Mesenchymal stem cell (in vitro differentiated cells and primary cell): ENCODE measurements around the gene ZFYVE19.

ENCODE experiments used
- DNase-seq: peaks from one replicate; pipeline ENCODE4 v3.0.0-alpha.2; 2013
- H2AFZ ChIP-seq: one replicate; pipeline ENCODE4 v1.6.1; 2013; ENCODE audit warnings: low read depth, mild to moderate bottlenecking, control low read depth, inconsistent platforms, low read length, moderate library complexity
- H2AK5ac ChIP-seq: 2 replicates; pipeline ENCODE4 v1.6.1; 2013; ENCODE audit warnings: low read length, moderate library complexity, mild to moderate bottlenecking, inconsistent platforms; ENCODE audit not compliant: severe bottlenecking
- H2BK120ac ChIP-seq: one replicate; pipeline ENCODE4 v1.6.1; 2013; ENCODE audit warnings: low read depth, mild to moderate bottlenecking, inconsistent platforms, low read length, moderate library complexity
- H2BK12ac ChIP-seq, 2 experiments: one replicate each; pipeline ENCODE4 v1.6.1; 2013; ENCODE audit warnings: inconsistent platforms in 2 of 2, low read length in 2 of 2, mild to moderate bottlenecking in 2 of 2, moderate library complexity in 2 of 2, control low read depth in 1 of 2
- H2BK15ac ChIP-seq: one replicate; pipeline ENCODE4 v1.6.1; 2013; ENCODE audit warnings: mild to moderate bottlenecking, low read depth, inconsistent platforms; ENCODE audit not compliant: poor library complexity, severe bottlenecking
- H2BK5ac ChIP-seq: 2 replicates; pipeline ENCODE4 v1.6.1; 2013; ENCODE audit warnings: low read depth, mild to moderate bottlenecking, low read length, control low read depth, inconsistent platforms; ENCODE audit not compliant: poor library complexity, severe bottlenecking
- H3K14ac ChIP-seq, 2 experiments: one replicate each; pipeline ENCODE4 v1.6.1; 2013; ENCODE audit warnings: inconsistent platforms in 2 of 2, low read length in 2 of 2, control low read depth in 1 of 2, mild to moderate bottlenecking in 1 of 2, moderate library complexity in 1 of 2
- H3K18ac ChIP-seq, 2 experiments: one replicate each; pipeline ENCODE4 v1.6.1; 2013; ENCODE audit warnings: inconsistent platforms in 2 of 2, low read length in 2 of 2, control low read depth in 1 of 2, low read depth in 1 of 2, mild to moderate bottlenecking in 1 of 2
- H3K23ac ChIP-seq, 2 experiments: one replicate each; pipeline ENCODE4 v1.6.1; 2013; ENCODE audit warnings: inconsistent platforms in 2 of 2, low read length in 2 of 2, mild to moderate bottlenecking in 2 of 2, moderate library complexity in 2 of 2, control low read depth in 1 of 2
- H3K27ac ChIP-seq: 2 replicates; pipeline ENCODE4 v1.5.1; 2013; ENCODE audit warnings: mild to moderate bottlenecking, moderate library complexity, low read length, control low read depth, inconsistent platforms; ENCODE audit not compliant: poor library complexity, severe bottlenecking
- H3K27me3 ChIP-seq, 2 experiments: 2 replicates each; pipeline versions ENCODE4 v1.6.1 to v1.7.0; 2013; ENCODE audit warnings: low read length in 2 of 2, mild to moderate bottlenecking in 2 of 2, moderate library complexity in 2 of 2, control low read depth in 1 of 2, inconsistent platforms in 1 of 2; ENCODE audit not compliant: control insufficient read depth in 1 of 2, insufficient read depth in 1 of 2
- H3K36me3 ChIP-seq, 2 experiments: 2 replicates each; pipeline versions ENCODE4 v1.6.1 to v1.7.0; 2013; ENCODE audit warnings: low read length in 2 of 2, control low read depth in 1 of 2, inconsistent platforms in 1 of 2, low read depth in 1 of 2, mild to moderate bottlenecking in 1 of 2; ENCODE audit not compliant: insufficient read depth in 2 of 2, control insufficient read depth in 1 of 2
- H3K4ac ChIP-seq, 2 experiments: one replicate each; pipeline ENCODE4 v1.6.1; 2013; ENCODE audit warnings: inconsistent platforms in 2 of 2, low read length in 2 of 2, mild to moderate bottlenecking in 2 of 2, moderate library complexity in 2 of 2, control low read depth in 1 of 2, low read depth in 1 of 2
- H3K4me1 ChIP-seq: 2 replicates; pipeline ENCODE4 v1.6.1; 2013; ENCODE audit warnings: low read depth, low read length, control low read depth; ENCODE audit not compliant: control insufficient read depth, insufficient read depth
- H3K4me2 ChIP-seq: 2 replicates; pipeline ENCODE4 v1.6.1; 2013; ENCODE audit warnings: low read length, mild to moderate bottlenecking, inconsistent platforms; ENCODE audit not compliant: poor library complexity, severe bottlenecking
- H3K4me3 ChIP-seq, 2 experiments: 2 replicates each; pipeline versions ENCODE4 v1.5.1 to v1.7.0; 2013; ENCODE audit warnings: low read length in 2 of 2, mild to moderate bottlenecking in 2 of 2, control low read depth in 1 of 2, low read depth in 1 of 2; ENCODE audit not compliant: insufficient read depth in 1 of 2
- H3K79me1 ChIP-seq: replicated peaks from 2 replicates; pipeline ENCODE4 v1.6.1; 2013; ENCODE audit warnings: mild to moderate bottlenecking, control low read depth, low read length, inconsistent platforms; ENCODE audit not compliant: poor library complexity, severe bottlenecking
- H3K9ac ChIP-seq: 2 replicates; pipeline ENCODE4 v1.7.0; 2013; ENCODE audit warnings: mild to moderate bottlenecking, low read length, moderate library complexity
- H3K9me3 ChIP-seq: 2 replicates; pipeline ENCODE4 v1.7.0; 2013; ENCODE audit warnings: mild to moderate bottlenecking, low read length; ENCODE audit not compliant: control insufficient read depth
- H4K8ac ChIP-seq: one replicate; pipeline ENCODE4 v1.6.1; 2013; ENCODE audit warnings: inconsistent platforms, mild to moderate bottlenecking, low read length, moderate library complexity
- H4K91ac ChIP-seq: one replicate; pipeline ENCODE4 v1.6.1; 2013; ENCODE audit warnings: mild to moderate bottlenecking, low read length, inconsistent platforms
- WGBS: methylation state at CpG from one replicate; pipeline ENCODE4 v1.1.7; 2013; ENCODE audit warnings: mixed read lengths; 5-methylcytosine and 5-hydroxymethylcytosine counted together

Gene ZFYVE19

DNA sequence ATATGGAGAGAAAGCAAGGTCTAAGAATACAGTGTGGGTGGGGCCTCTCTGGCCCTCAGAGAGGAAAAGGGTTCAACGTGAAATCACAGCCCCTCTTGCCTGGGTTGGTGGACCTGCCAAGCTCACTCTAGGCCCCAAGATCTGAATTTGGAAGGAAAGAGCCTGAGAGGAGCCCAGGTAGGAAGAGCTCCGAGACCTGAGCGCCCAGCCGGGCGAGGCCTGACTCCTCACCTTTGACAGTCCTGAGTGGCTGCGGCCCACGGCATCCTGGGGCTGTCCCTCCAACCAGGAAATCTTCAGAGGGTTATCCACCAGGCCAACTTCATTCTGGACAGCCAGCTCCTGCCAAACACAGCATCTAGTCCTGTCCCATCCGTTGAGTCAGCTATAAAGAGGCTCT, 33.4 kb upstream of the ZFYVE19 start:
- H3K9me3 ChIP-seq = no peaks in the 10 kb centered on the region
- H3K4ac ChIP-seq = no peak overlapping the region
- no peak overlapping the region for H2AK5ac ChIP-seq
- H3K9ac ChIP-seq = no peak overlapping the region
- H4K91ac ChIP-seq = no peak overlapping the region
- H2BK5ac ChIP-seq = no peak overlapping the region
- H4K8ac ChIP-seq = no peak overlapping the region
- no peak overlapping the region for H3K4me3 ChIP-seq
- H3K18ac ChIP-seq = no peak overlapping the region
- H3K27ac ChIP-seq = no peak overlapping the region
- no peak overlapping the region for H2BK12ac ChIP-seq
- no peak overlapping the region for H3K23ac ChIP-seq
- H3K27me3 ChIP-seq = no peaks in the 10 kb centered on the region
- peaks cover 62 to 67% of the 10 kb centered on the region in 2 experiments for H3K36me3 ChIP-seq
- no peak overlapping the region for H3K4me2 ChIP-seq
- H3K14ac ChIP-seq = no peak overlapping the region
- no peak overlapping the region for H2BK120ac ChIP-seq
- H3K79me1 ChIP-seq = no peaks in the 10 kb centered on the region
- peaks cover 44% of the 10 kb centered on the region for H3K4me1 ChIP-seq
- WGBS = 97% methylated on average over 8 of the region's 8 CpGs
- no peak for DNase-seq
- no peak overlapping the region for H2BK15ac ChIP-seq
- no peak overlapping the region for H2AFZ ChIP-seq

DNA sequence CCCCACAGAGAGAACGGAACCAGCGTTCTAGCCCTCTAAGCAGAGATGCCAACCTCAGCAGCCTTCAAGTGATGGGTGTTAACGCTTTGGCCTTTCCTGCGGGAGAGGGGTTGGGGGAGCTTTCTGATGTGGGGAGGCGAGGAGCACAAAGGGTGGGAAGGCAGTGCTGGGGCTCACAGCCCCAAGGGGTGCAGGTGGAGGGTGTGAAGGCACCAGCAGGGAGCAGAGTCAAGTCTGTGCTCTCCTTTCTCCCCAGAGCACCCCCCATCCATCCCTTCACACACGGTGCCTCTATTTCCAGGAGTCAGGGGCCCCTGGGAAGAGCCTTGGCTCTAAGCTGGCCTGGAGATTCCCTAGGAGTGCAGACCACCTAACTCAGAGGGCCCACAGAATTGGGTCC, 33.0 kb upstream of the ZFYVE19 start:
- no peak overlapping the region for H4K8ac ChIP-seq
- no peak overlapping the region for H3K4me2 ChIP-seq
- H3K27me3 ChIP-seq = no peaks in the 10 kb centered on the region
- H3K9ac ChIP-seq = no peak overlapping the region
- no peak overlapping the region for H2AK5ac ChIP-seq
- H3K23ac ChIP-seq = no peak overlapping the region
- no peak overlapping the region for H4K91ac ChIP-seq
- H3K4me1 ChIP-seq = peaks cover 40% of the 10 kb centered on the region
- H3K18ac ChIP-seq = no peak overlapping the region
- H3K27ac ChIP-seq = no peak overlapping the region
- H3K79me1 ChIP-seq = no peaks in the 10 kb centered on the region
- DNase-seq = no peak
- no peak overlapping the region for H3K4ac ChIP-seq
- no peak overlapping the region for H2BK15ac ChIP-seq
- no peak overlapping the region for H2BK12ac ChIP-seq
- WGBS = 97% methylated on average over 3 of the region's 6 CpGs
- H2AFZ ChIP-seq = no peak overlapping the region
- no peak overlapping the region for H2BK5ac ChIP-seq
- no peak overlapping the region for H2BK120ac ChIP-seq
- H3K36me3 ChIP-seq = peaks cover 61 to 67% of the 10 kb centered on the region in 2 experiments
- H3K9me3 ChIP-seq = no peaks in the 10 kb centered on the region
- H3K4me3 ChIP-seq = no peak overlapping the region
- H3K14ac ChIP-seq = no peak overlapping the region

DNA sequence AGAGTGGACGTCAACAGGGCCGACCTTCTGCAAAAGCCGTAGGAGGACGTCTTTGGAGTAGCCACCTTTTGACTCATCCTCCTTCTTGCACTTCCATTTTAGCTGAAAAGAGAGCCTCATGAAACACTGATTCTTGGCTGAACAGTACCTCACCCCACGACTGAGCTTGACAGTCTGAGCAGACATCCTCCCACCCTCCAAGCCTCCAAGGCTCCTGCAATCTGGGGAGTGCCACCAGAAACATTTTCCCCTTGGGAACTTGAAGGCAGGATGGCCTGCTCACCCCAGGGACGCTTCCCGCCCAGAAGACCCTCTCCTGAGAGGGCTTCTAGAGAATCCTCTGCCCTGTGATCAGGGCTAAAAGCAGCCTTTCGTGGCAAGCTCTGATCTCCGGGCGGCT, 31.9 kb upstream of the ZFYVE19 start:
- Histone ChIP-seq H2BK5ac (no peak overlapping the region), H2BK120ac (no peak overlapping the region), H3K9me3 (no peaks in the 10 kb centered on the region), H3K14ac (no peak overlapping the region), H4K91ac (no peak overlapping the region), H3K36me3 (peaks cover 70 to 78% of the 10 kb centered on the region in 2 experiments), H3K9ac (no peak overlapping the region), H3K4ac (no peak overlapping the region), H3K4me3 (no peak overlapping the region), H2AK5ac (no peak overlapping the region), H2BK12ac (no peak overlapping the region), H3K4me1 (peaks cover 29% of the 10 kb centered on the region), H2BK15ac (no peak overlapping the region), H3K79me1 (peaks cover 10% of the 10 kb centered on the region), H3K23ac (no peak overlapping the region), H3K27ac (no peak overlapping the region), H2AFZ (no peak overlapping the region), H3K18ac (no peak overlapping the region), H3K27me3 (no peaks in the 10 kb centered on the region), H3K4me2 (no peak overlapping the region), H4K8ac (no peak overlapping the region)
- whole genome bisulfite sequencing = 95% methylated on average over 10 of the region's 10 CpGs
- DNase-seq = no peak

DNA sequence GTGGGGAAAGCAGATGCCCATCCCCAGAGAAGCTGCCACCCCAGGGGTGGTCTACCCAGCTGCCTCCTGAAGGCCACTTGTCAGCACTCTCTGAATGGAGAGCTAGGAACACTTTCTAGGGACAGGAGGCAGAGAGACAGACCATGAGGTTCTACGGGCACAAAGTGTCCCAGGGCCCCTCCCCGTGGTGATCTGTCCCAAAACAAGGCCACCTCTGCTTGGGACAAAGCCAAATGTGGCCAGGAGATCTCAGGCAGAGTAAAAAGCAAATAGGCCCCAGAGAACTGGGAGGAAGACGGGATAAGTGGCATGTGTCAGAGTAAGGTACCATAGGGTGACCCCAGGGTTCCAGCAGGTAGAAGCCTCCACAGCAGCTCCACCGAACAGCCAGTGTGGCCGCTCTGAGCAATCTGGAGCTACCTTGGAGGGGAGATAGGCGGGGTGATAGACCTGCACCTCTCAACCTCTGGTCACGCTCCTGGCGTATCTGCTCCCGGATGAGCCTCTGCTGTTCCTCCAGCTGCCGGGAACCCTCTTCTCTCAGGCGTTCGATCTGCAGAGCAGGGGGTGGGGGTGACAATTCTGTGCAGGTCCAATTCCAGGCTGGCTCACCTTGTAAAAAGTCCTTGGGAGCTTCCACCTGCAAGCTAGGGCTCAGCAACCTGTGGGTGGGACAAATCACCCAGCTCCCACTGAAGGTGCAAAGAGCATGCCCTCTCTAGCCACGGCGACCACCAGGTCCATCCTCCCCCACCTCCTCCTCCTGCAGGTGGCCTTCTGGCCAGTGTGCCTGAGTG, 31.0 kb upstream of the ZFYVE19 start:
- WGBS = 99% methylated on average over 14 of the region's 14 CpGs
- Histone ChIP-seq H3K23ac (no peak overlapping the region), H3K4me2 (no peak overlapping the region), H2BK15ac (no peak overlapping the region), H2AK5ac (no peak overlapping the region), H3K9me3 (no peaks in the 10 kb centered on the region), H3K4me3 (no peak overlapping the region), H2AFZ (no peak overlapping the region), H2BK12ac (no peak overlapping the region), H4K91ac (no peak overlapping the region), H3K4ac (no peak overlapping the region), H3K36me3 (peaks cover 69 to 79% of the 10 kb centered on the region in 2 experiments), H3K14ac (no peak overlapping the region), H3K9ac (no peak overlapping the region), H2BK5ac (no peak overlapping the region), H3K79me1 (peaks cover 13% of the 10 kb centered on the region), H3K27ac (no peak overlapping the region), H3K4me1 (peaks cover 20% of the 10 kb centered on the region), H3K18ac (no peak overlapping the region), H2BK120ac (no peak overlapping the region), H3K27me3 (no peaks in the 10 kb centered on the region), H4K8ac (no peak overlapping the region)
- DNase-seq = no peak
